OCI-LY7 (cell line): ENCODE data around the gene CCIN. TPM values are rescaled to one million over a fixed set of nuclear protein-coding genes. Genes with fewer than 3 reads are reported as not detected.

Source experiments
- BruUV-seq: library from RNA; stranded (reverse); fragments of 400-500 nt; replicated peaks from 2 replicates; lab custom pipeline; 2021; lab: Mats Ljungman, UMichigan
- CTCF ChIA-PET: fragments of 300-600 bp; sonication (Branson Sonifier 250); formaldehyde crosslinking; loops from one replicate; lab custom pipeline; 2022; ENCODE audit warnings: antibody characterized with exemption; ENCODE audit not compliant: unreplicated experiment; lab: Charles Lee
- POLR2A ChIA-PET: fragments of 300-600 bp; sonication (Branson Sonifier 250); formaldehyde crosslinking; loops from one replicate; lab custom pipeline; 2022; ENCODE audit warnings: antibody characterized with exemption; lab: Charles Lee
- DNase-seq: peaks from one replicate; pipeline ENCODE4 v3.0.0-alpha.2; 2015; ENCODE audit warnings: low spot score
- H2AFZ ChIP-seq: fragments of 200-600 bp; sonication (generic), shearing (Covaris generic); 2 replicates; pipeline ENCODE4 v1.6.1; 2014; ENCODE audit warnings: mild to moderate bottlenecking, antibody characterized with exemption, low read length, moderate library complexity
- H3K27ac ChIP-seq: fragments of 200-600 bp; sonication (generic); 2 replicates; pipeline ENCODE4 v1.5.1; 2014; ENCODE audit warnings: mixed run types, low read depth, mild to moderate bottlenecking, moderate library complexity, low read length, inconsistent platforms; ENCODE audit not compliant: poor library complexity, severe bottlenecking
- H3K36me3 ChIP-seq: fragments of 200-600 bp; sonication (generic); 2 replicates; pipeline ENCODE4 v1.6.1; 2014; ENCODE audit warnings: mild to moderate bottlenecking, antibody characterized with exemption, low read length, moderate library complexity, mixed read lengths; ENCODE audit not compliant: insufficient read depth
- H3K4me1 ChIP-seq: fragments of 200-600 bp; sonication (generic); 2 replicates; pipeline ENCODE4 v1.5.1; 2014; ENCODE audit warnings: mild to moderate bottlenecking, low read length; ENCODE audit not compliant: insufficient read depth, poor library complexity, severe bottlenecking
- H3K4me2 ChIP-seq: fragments of 200-600 bp; sonication (generic); 2 replicates; pipeline ENCODE4 v1.6.1; 2014; ENCODE audit warnings: mild to moderate bottlenecking, low read length
- H3K4me3 ChIP-seq: fragments of 200-600 bp; sonication (generic); 2 replicates; pipeline ENCODE4 v1.5.1; 2014; ENCODE audit warnings: mild to moderate bottlenecking, low read depth, low read length; ENCODE audit not compliant: poor library complexity, severe bottlenecking
- H3K79me2 ChIP-seq: fragments of 200-600 bp; sonication (generic); 2 replicates; pipeline ENCODE4 v1.6.1; 2016; ENCODE audit warnings: low read depth, mild to moderate bottlenecking, low read length, moderate library complexity, mixed read lengths; ENCODE audit not compliant: insufficient read depth
- H3K9me2 ChIP-seq: fragments of 200-600 bp; sonication (generic); 2 replicates; pipeline ENCODE4 v1.6.1; 2016; ENCODE audit warnings: mild to moderate bottlenecking, low read length, mixed read lengths; ENCODE audit not compliant: insufficient read depth
- H3K9me3 ChIP-seq: fragments of 200-600 bp; sonication (generic); 2 replicates; pipeline ENCODE4 v1.6.1; 2014; ENCODE audit warnings: mild to moderate bottlenecking, mixed run types, low read length, mixed read lengths
- H4K20me1 ChIP-seq: fragments of 200-600 bp; sonication (generic); 2 replicates; pipeline ENCODE4 v1.6.1; 2014; ENCODE audit warnings: mild to moderate bottlenecking, antibody characterized with exemption, low read length, moderate library complexity, mixed read lengths; ENCODE audit not compliant: insufficient read depth
- EZH2phosphoT487 ChIP-seq: fragments of 200-600 bp; sonication (generic); IDR thresholded peaks from 2 replicates; pipeline ENCODE4 v1.6.1; 2018; ENCODE audit warnings: low read depth, borderline replicate concordance, mild to moderate bottlenecking, mixed run types, antibody characterized with exemption, low read length, moderate library complexity, mixed read lengths
- intact Hi-C: fragments of 100-400 bp; cut with micrococcal nuclease; formaldehyde crosslinking; loops from one replicate; pipeline ENCODE4 v1.10.0; 2022; ENCODE audit not compliant: unreplicated experiment
- total RNA-seq, 2 experiments: library from RNA; depleted of rRNA in 1 of 2; stranded (reverse); fragments of >200 nt in 1 of 2; shearing (Covaris generic) in 1 of 2; gene quantifications; 2 replicates each; pipeline ENCODE4 v1.2.3, GENCODE V29; 2014 to 2022
- TF ChIP-seq, protein P1 (sequence below): fragments of 200-600 bp; sonication (generic); conservative IDR thresholded peaks from 2 replicates; pipeline ENCODE4 v1.5.1; 2014; ENCODE audit warnings: mild to moderate bottlenecking, antibody characterized with exemption, low read length, moderate library complexity, mixed read lengths

CCIN gene
- total RNA-seq, 2 experiments from 2014 or later: not detected

DNA sequence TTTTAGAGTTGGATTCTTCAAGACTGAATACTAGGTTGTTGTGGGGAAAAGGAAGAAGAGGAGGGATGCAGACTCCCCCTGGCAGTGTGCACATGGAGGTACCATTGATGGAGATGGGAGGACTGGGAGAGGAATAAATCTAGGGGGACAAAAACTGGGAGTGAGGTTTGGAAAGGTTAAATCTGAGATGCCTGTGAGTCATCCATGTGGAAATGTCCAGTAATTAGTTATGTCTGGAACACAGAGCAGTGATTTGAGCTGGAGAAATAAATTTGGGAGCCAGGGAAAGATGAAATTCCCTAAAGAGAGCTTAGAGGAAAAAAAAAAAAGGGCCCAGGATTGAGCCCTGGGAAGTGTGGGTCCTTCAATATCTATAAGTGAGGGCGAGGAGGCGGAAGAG is 8.0 kb upstream of the CCIN start:
- no peak overlapping the region for H3K27ac ChIP-seq
- TF ChIP-seq, protein P1, sequence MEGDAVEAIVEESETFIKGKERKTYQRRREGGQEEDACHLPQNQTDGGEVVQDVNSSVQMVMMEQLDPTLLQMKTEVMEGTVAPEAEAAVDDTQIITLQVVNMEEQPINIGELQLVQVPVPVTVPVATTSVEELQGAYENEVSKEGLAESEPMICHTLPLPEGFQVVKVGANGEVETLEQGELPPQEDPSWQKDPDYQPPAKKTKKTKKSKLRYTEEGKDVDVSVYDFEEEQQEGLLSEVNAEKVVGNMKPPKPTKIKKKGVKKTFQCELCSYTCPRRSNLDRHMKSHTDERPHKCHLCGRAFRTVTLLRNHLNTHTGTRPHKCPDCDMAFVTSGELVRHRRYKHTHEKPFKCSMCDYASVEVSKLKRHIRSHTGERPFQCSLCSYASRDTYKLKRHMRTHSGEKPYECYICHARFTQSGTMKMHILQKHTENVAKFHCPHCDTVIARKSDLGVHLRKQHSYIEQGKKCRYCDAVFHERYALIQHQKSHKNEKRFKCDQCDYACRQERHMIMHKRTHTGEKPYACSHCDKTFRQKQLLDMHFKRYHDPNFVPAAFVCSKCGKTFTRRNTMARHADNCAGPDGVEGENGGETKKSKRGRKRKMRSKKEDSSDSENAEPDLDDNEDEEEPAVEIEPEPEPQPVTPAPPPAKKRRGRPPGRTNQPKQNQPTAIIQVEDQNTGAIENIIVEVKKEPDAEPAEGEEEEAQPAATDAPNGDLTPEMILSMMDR: no peak
- TF ChIP-seq EZH2phosphoT487: no peak
- H4K20me1 ChIP-seq: no peaks in the 10 kb centered on the region
- no peak overlapping the region for H3K4me3 ChIP-seq
- no peak overlapping the region for H2AFZ ChIP-seq
- 0 out of 2 replicates have a peak, but pooled peaks cover 4% of the 10 kb centered on the region for H3K9me3 ChIP-seq
- H3K9me2 ChIP-seq: no peaks in the 10 kb centered on the region
- H3K4me2 ChIP-seq: no peak overlapping the region
- POLR2A ChIA-PET: interaction anchor here (0.7 kb wide), 1 partner anchor 37 kb away, joined by 5 read pairs; no protein-coding TSS in a partner anchor
- no TSS peak for BruUV-seq
- no peaks in the 10 kb centered on the region for H3K79me2 ChIP-seq
- CTCF ChIA-PET: no interaction called here
- DNase-seq: no peak
- no peaks in the 10 kb centered on the region for H3K36me3 ChIP-seq
- H3K4me1 ChIP-seq: peaks cover 3% of the 10 kb centered on the region
- intact Hi-C loops: loop anchor here (10.0 kb wide), 1 partner anchor 126 kb away; the partner anchor contains the start of gene RECK

- no peak overlapping the region for H2AFZ ChIP-seq
- H3K9me3 ChIP-seq: no peaks in the 10 kb centered on the region
- no peak overlapping the region for H3K4me2 ChIP-seq
- TF ChIP-seq EZH2phosphoT487: no peak
- TF ChIP-seq, protein P1: no peak
- H3K4me3 ChIP-seq: no peak overlapping the region
- no peak for DNase-seq
- no peaks in the 10 kb centered on the region for H4K20me1 ChIP-seq
- H3K79me2 ChIP-seq: no peaks in the 10 kb centered on the region
- H3K36me3 ChIP-seq: no peaks in the 10 kb centered on the region
- CTCF ChIA-PET: no interaction called here
- intact Hi-C loops: loop anchor here (10.0 kb wide), 1 partner anchor 127 kb away; the partner anchor contains the start of gene RECK
- H3K9me2 ChIP-seq: no peaks in the 10 kb centered on the region
- peaks cover 3% of the 10 kb centered on the region for H3K4me1 ChIP-seq
- POLR2A ChIA-PET: interaction anchor here (0.7 kb wide), 2 partner anchors 91 to 540 kb away, joined by 4 to 5 read pairs; no protein-coding TSS in a partner anchor
- BruUV-seq: no TSS peak
- no peak overlapping the region for H3K27ac ChIP-seq
Measured at GRCh38 chr9:36162211-36162738, 6.9 kb upstream of the CCIN start.
